ENCODE measurements around the gene ALX4. TPM values are rescaled to one million over a fixed set of nuclear protein-coding genes. Genes with fewer than 3 reads are reported as not detected.

ALX4 gene
- total and polyA plus RNA-seq, 9 of the 15 experiments (the other 6 are each of a cell fraction or from before 2014, with no cell fraction given): 0.07 to 1.2 (median 0.33) TPM

DNA sequence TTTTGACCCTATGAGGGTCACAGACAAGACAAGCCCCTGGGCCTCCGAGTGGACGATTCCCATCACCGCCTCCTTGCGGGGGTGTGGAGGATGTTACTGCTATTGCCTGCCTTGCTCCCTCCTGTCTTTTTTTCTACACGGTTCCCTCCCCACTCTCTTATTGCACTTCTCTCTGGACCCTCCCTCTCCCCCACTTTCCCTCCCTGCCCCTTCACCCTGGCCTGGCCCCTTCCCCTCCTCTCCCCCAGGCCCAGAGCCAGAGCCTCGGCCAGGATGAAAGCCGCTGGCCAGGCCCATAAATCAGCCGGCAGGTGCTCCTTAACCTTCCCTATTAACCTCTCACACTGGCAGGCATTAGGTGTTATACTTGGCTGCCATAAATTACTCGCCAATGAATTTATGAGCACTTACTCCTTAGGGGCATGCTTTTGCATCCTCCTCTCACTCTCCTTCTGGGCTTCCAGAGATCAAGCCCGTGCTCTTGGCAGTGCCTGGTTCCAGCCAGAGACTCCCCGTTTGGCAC lies 18.3 kb upstream of the ALX4 start:
- FAIRE-seq (no peak), DNase-seq (ENCODE audit: extremely low read depth in 1 of 4, low spot score in 3 of 4) (no peak), ATAC-seq (no peak)
- H3K27ac ChIP-seq (ENCODE audit: extremely low read depth, low read depth, low read length): no peak overlapping the region
- H2AFZ ChIP-seq (ENCODE audit: low read depth, low read length): no peak overlapping the region
- H3K4me3 ChIP-seq: no peak overlapping the region
- H4K20me1 ChIP-seq (replicated peaks; ENCODE audit: control insufficient read depth, insufficient read depth, low read length): no peaks in the 10 kb centered on the region
- no TSS peak for BruUV-seq (replicated peaks)
- no peaks in the 10 kb centered on the region for H3K9me3 ChIP-seq (replicated peaks; ENCODE audit: control insufficient read depth, insufficient read depth, low read depth, low read length)
- no peaks in the 10 kb centered on the region; a peak in 1 of 5 replicates for H3K27me3 ChIP-seq (ENCODE audit: control insufficient read depth in 2 of 2, insufficient read depth in 2 of 2, low read length in 2 of 2)
- H3K9me1 ChIP-seq (ENCODE audit: control insufficient read depth, insufficient read depth, low read length): no peaks in the 10 kb centered on the region
- TF ChIP-seq, protein P1, sequence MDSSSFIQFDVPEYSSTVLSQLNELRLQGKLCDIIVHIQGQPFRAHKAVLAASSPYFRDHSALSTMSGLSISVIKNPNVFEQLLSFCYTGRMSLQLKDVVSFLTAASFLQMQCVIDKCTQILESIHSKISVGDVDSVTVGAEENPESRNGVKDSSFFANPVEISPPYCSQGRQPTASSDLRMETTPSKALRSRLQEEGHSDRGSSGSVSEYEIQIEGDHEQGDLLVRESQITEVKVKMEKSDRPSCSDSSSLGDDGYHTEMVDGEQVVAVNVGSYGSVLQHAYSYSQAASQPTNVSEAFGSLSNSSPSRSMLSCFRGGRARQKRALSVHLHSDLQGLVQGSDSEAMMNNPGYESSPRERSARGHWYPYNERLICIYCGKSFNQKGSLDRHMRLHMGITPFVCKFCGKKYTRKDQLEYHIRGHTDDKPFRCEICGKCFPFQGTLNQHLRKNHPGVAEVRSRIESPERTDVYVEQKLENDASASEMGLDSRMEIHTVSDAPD (CRISPR knock-in tag; IDR thresholded peaks at IDR 0.05): no peak
- TF ChIP-seq, protein P2, sequence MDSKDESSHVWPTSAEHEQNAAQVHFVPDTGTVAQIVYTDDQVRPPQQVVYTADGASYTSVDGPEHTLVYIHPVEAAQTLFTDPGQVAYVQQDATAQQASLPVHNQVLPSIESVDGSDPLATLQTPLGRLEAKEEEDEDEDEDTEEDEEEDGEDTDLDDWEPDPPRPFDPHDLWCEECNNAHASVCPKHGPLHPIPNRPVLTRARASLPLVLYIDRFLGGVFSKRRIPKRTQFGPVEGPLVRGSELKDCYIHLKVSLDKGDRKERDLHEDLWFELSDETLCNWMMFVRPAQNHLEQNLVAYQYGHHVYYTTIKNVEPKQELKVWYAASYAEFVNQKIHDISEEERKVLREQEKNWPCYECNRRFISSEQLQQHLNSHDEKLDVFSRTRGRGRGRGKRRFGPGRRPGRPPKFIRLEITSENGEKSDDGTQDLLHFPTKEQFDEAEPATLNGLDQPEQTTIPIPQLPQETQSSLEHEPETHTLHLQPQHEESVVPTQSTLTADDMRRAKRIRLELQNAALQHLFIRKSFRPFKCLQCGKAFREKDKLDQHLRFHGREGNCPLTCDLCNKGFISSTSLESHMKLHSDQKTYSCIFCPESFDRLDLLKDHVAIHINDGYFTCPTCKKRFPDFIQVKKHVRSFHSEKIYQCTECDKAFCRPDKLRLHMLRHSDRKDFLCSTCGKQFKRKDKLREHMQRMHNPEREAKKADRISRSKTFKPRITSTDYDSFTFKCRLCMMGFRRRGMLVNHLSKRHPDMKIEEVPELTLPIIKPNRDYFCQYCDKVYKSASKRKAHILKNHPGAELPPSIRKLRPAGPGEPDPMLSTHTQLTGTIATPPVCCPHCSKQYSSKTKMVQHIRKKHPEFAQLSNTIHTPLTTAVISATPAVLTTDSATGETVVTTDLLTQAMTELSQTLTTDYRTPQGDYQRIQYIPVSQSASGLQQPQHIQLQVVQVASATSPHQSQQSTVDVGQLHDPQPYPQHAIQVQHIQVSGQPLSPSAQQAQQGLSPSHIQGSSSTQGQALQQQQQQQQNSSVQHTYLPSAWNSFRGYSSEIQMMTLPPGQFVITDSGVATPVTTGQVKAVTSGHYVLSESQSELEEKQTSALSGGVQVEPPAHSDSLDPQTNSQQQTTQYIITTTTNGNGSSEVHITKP (IDR thresholded peaks at IDR 0.05; ENCODE audit: partially characterized antibody): peak; percentile 19
- TF ChIP-seq, protein P3, sequence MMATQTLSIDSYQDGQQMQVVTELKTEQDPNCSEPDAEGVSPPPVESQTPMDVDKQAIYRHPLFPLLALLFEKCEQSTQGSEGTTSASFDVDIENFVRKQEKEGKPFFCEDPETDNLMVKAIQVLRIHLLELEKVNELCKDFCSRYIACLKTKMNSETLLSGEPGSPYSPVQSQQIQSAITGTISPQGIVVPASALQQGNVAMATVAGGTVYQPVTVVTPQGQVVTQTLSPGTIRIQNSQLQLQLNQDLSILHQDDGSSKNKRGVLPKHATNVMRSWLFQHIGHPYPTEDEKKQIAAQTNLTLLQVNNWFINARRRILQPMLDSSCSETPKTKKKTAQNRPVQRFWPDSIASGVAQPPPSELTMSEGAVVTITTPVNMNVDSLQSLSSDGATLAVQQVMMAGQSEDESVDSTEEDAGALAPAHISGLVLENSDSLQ (IDR thresholded peaks at IDR 0.05): peak; percentile 15; the same call in 1 of the 2 replicates
- CTCF ChIA-PET (ENCODE audit: low intra/inter-chr PET ratio): no interaction called here
- no peaks in the 10 kb centered on the region for H3K36me3 ChIP-seq (ENCODE audit: control insufficient read depth, insufficient read depth, low read length)
- H3K4me1 ChIP-seq (replicated peaks in 1 of 2; ENCODE audit: control insufficient read depth in 2 of 2, insufficient read depth in 2 of 2, low read length in 2 of 2): peaks cover 19 to 25% of the 10 kb centered on the region in 2 experiments; a peak in 4 of 5 replicates
- WGBS (ENCODE audit: insufficient coverage, low coverage, missing lambda C conversion rate): 38% methylated on average over 9 of the region's 11 CpGs
- POLR2A ChIA-PET: interaction anchor here (0.9 kb wide), 1 partner anchor 10 kb away, joined by 3 read pairs; no protein-coding TSS in a partner anchor
- intact Hi-C loops (cut with micrococcal nuclease): no loop called here
- no peak overlapping the region for H3K9ac ChIP-seq (ENCODE audit: insufficient read depth in 1 of 2, low read depth in 2 of 2, low read length in 2 of 2)
- no peaks in the 10 kb centered on the region for H3K79me2 ChIP-seq (ENCODE audit: control insufficient read depth, insufficient read depth, low read length)
- no peak overlapping the region for H3K4me2 ChIP-seq (ENCODE audit: insufficient read depth, low read length)
- in situ Hi-C loops (cut with MboI): no loop called here
